Measurements from ENCODE around the gene PTPN13.

The PTPN13 gene

GRCh38 chr4:86818841-86819240 is 224.7 kb downstream of the PTPN13 start:
- no peak for DNase-seq (ENCODE audit: low spot score)

- DNase-seq (ENCODE audit: low spot score): no peak
Observed at GRCh38 chr4:86819561-86819960, 225.4 kb downstream of the PTPN13 start.

GRCh38 chr4:86821151-86821550 is 227.0 kb downstream of the PTPN13 start:
- no peak for DNase-seq (ENCODE audit: low spot score)

GRCh38 chr4:86822136-86822535 is 228.0 kb downstream of the PTPN13 start:
- DNase-seq (ENCODE audit: low spot score): no peak

- DNase-seq (ENCODE audit: low spot score): no peak
Observed at GRCh38 chr4:86825511-86825910, 231.4 kb downstream of the PTPN13 start.

- DNase-seq (ENCODE audit: low spot score): peak; percentile 86
Observed at GRCh38 chr4:86831262-86832130, 237.4 kb downstream of the PTPN13 start.

GRCh38 chr4:86833615-86834014 is 239.5 kb downstream of the PTPN13 start:
- no peak for DNase-seq (ENCODE audit: low spot score)

- peak; percentile 36 for DNase-seq (ENCODE audit: low spot score)
Observed at GRCh38 chr4:86834901-86835300, 240.8 kb downstream of the PTPN13 start.

- no peak for DNase-seq (ENCODE audit: low spot score)
Observed at GRCh38 chr4:86835677-86836076, 241.6 kb downstream of the PTPN13 start.

GRCh38 chr4:86837691-86838503 is 243.8 kb downstream of the PTPN13 start:
- no peak for DNase-seq (ENCODE audit: low spot score)

GRCh38 chr4:86840858-86841257 is 246.7 kb downstream of the PTPN13 start:
- DNase-seq (ENCODE audit: low spot score): peak; percentile 17

GRCh38 chr4:86841309-86841708 is 247.2 kb downstream of the PTPN13 start:
- DNase-seq (ENCODE audit: low spot score): no peak

- no peak for DNase-seq (ENCODE audit: low spot score)
Observed at GRCh38 chr4:86845593-86845992, 251.5 kb downstream of the PTPN13 start.

GRCh38 chr4:86846921-86847320 is 252.8 kb downstream of the PTPN13 start:
- no peak for DNase-seq (ENCODE audit: low spot score)

- no peak for DNase-seq (ENCODE audit: low spot score)
Observed at GRCh38 chr4:86847571-86847970, 253.5 kb downstream of the PTPN13 start.

GRCh38 chr4:86848136-86848535 is 254.0 kb downstream of the PTPN13 start:
- DNase-seq (ENCODE audit: low spot score): peak; percentile 27

GRCh38 chr4:86848732-86849619 is 254.9 kb downstream of the PTPN13 start, which contains the start of gene SLC10A6:
TSS of gene SLC10A6 (minus strand) at chr4:86849384. CDS start at chr4:86849115, 269 bp downstream.
- DNase-seq (ENCODE audit: low spot score): peak; percentile 32

- no peak for DNase-seq (ENCODE audit: low spot score)
Observed at GRCh38 chr4:86853209-86853608, 259.1 kb downstream of the PTPN13 start.

GRCh38 chr4:86855572-86855971 is 261.5 kb downstream of the PTPN13 start:
- DNase-seq (ENCODE audit: low spot score): peak; percentile 66

- no peak for DNase-seq (ENCODE audit: low spot score)
Observed at GRCh38 chr4:86856896-86857295, 262.8 kb downstream of the PTPN13 start.

GRCh38 chr4:86857341-86858052 is 263.4 kb downstream of the PTPN13 start:
- DNase-seq (ENCODE audit: low spot score): no peak
